ENCODE measurements around the gene TTLL10.
"Not testable (repeated sequence)": the region's sequence is repeated elsewhere in the genome, so short reads cannot be mapped to it uniquely, and the experiment has no call there.

DNA sequence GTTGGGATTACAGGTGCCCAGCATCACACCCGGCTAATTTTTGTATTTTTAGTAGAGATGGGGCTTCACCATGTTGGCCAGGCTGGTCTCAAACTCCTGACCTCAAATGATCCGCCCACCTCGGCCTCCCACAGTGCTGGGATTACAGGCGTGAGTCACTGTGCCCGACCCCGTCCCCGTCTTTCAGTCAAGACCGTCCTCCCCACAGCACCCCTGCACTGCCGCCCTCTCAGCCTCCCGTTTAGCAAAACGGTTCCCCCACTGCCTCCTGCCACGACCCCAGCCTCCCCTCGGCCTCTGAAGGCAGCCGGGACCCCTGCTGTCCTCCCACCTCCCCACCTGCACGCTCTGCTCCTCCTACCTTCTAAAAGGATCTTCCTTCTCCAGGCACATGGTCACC, 31.3 kb upstream of the TTLL10 start:
- TF ChIP-seq, protein P1, sequence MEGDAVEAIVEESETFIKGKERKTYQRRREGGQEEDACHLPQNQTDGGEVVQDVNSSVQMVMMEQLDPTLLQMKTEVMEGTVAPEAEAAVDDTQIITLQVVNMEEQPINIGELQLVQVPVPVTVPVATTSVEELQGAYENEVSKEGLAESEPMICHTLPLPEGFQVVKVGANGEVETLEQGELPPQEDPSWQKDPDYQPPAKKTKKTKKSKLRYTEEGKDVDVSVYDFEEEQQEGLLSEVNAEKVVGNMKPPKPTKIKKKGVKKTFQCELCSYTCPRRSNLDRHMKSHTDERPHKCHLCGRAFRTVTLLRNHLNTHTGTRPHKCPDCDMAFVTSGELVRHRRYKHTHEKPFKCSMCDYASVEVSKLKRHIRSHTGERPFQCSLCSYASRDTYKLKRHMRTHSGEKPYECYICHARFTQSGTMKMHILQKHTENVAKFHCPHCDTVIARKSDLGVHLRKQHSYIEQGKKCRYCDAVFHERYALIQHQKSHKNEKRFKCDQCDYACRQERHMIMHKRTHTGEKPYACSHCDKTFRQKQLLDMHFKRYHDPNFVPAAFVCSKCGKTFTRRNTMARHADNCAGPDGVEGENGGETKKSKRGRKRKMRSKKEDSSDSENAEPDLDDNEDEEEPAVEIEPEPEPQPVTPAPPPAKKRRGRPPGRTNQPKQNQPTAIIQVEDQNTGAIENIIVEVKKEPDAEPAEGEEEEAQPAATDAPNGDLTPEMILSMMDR (conservative IDR thresholded peaks at IDR 0.05; ENCODE audit: low read depth in 2 of 2), result not testable (repeated sequence)
- TF ChIP-seq, protein P2, sequence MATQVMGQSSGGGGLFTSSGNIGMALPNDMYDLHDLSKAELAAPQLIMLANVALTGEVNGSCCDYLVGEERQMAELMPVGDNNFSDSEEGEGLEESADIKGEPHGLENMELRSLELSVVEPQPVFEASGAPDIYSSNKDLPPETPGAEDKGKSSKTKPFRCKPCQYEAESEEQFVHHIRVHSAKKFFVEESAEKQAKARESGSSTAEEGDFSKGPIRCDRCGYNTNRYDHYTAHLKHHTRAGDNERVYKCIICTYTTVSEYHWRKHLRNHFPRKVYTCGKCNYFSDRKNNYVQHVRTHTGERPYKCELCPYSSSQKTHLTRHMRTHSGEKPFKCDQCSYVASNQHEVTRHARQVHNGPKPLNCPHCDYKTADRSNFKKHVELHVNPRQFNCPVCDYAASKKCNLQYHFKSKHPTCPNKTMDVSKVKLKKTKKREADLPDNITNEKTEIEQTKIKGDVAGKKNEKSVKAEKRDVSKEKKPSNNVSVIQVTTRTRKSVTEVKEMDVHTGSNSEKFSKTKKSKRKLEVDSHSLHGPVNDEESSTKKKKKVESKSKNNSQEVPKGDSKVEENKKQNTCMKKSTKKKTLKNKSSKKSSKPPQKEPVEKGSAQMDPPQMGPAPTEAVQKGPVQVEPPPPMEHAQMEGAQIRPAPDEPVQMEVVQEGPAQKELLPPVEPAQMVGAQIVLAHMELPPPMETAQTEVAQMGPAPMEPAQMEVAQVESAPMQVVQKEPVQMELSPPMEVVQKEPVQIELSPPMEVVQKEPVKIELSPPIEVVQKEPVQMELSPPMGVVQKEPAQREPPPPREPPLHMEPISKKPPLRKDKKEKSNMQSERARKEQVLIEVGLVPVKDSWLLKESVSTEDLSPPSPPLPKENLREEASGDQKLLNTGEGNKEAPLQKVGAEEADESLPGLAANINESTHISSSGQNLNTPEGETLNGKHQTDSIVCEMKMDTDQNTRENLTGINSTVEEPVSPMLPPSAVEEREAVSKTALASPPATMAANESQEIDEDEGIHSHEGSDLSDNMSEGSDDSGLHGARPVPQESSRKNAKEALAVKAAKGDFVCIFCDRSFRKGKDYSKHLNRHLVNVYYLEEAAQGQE (IDR thresholded peaks at IDR 0.05; ENCODE audit: unreplicated experiment), result not testable (repeated sequence)
- TF ChIP-seq EZH2 (IDR thresholded peaks at IDR 0.05; ENCODE audit: low read depth, unreplicated experiment); STAT1 (IDR thresholded peaks at IDR 0.05; ENCODE audit: unreplicated experiment); POLR2AphosphoS5 (IDR thresholded peaks at IDR 0.05; ENCODE audit: low read depth); CREB1 (CRISPR knock-in tag; IDR thresholded peaks at IDR 0.05; ENCODE audit: low read depth); NANOG (IDR thresholded peaks at IDR 0.05; ENCODE audit: borderline replicate concordance): not testable (repeated sequence)
- TF ChIP-seq, protein P3, sequence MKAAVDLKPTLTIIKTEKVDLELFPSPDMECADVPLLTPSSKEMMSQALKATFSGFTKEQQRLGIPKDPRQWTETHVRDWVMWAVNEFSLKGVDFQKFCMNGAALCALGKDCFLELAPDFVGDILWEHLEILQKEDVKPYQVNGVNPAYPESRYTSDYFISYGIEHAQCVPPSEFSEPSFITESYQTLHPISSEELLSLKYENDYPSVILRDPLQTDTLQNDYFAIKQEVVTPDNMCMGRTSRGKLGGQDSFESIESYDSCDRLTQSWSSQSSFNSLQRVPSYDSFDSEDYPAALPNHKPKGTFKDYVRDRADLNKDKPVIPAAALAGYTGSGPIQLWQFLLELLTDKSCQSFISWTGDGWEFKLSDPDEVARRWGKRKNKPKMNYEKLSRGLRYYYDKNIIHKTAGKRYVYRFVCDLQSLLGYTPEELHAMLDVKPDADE (IDR thresholded peaks at IDR 0.05), result not testable (repeated sequence)

Measured in GM23338 (cell line).